Activated T-cell treated with anti-CD3 and anti-CD28 coated beads, Interleukin-2, amount 50 U/mL, for 4 hours (primary cell): ENCODE results near the gene CCDC102A. TPM values are rescaled to one million over a fixed set of nuclear protein-coding genes. Genes with fewer than 3 reads are reported as not detected.

ENCODE experiments used
- ATAC-seq, 2 donors: fragments of 200-7000 bp; cut with Tn5 transposase; one replicate each; pipeline ENCODE4 v1.10.0; 2021
- DNase-seq: peaks from one replicate; pipeline ENCODE4 v3.0.0-alpha.2; 2020
- H3K27me3 Mint-ChIP-seq: one replicate; pipeline ENCODE4 v1.8.0; 2021; ENCODE audit warnings: low read depth, mixed read lengths
- H3K36me3 Mint-ChIP-seq: one replicate; pipeline ENCODE4 v1.8.0; 2022; ENCODE audit warnings: mixed read lengths; ENCODE audit not compliant: insufficient read depth
- H3K4me1 Mint-ChIP-seq: one replicate; pipeline ENCODE4 v1.8.0; 2021; ENCODE audit warnings: low read depth, mixed read lengths
- H3K4me3 Mint-ChIP-seq: one replicate; pipeline ENCODE4 v1.8.0; 2021; ENCODE audit warnings: mild to moderate bottlenecking, moderate library complexity, mixed read lengths
- H3K9me3 Mint-ChIP-seq: one replicate; pipeline ENCODE4 v1.8.0; 2021; ENCODE audit warnings: mixed read lengths
- total RNA-seq, 3 donors: library from RNA; stranded (reverse); gene quantifications; one replicate each; pipeline ENCODE4 v1.2.1, GENCODE V29; 2021

Gene CCDC102A
- total RNA-seq, 3 donors from 2014 or later, result 4.6 to 8.9 (median 6.9) TPM

DNA sequence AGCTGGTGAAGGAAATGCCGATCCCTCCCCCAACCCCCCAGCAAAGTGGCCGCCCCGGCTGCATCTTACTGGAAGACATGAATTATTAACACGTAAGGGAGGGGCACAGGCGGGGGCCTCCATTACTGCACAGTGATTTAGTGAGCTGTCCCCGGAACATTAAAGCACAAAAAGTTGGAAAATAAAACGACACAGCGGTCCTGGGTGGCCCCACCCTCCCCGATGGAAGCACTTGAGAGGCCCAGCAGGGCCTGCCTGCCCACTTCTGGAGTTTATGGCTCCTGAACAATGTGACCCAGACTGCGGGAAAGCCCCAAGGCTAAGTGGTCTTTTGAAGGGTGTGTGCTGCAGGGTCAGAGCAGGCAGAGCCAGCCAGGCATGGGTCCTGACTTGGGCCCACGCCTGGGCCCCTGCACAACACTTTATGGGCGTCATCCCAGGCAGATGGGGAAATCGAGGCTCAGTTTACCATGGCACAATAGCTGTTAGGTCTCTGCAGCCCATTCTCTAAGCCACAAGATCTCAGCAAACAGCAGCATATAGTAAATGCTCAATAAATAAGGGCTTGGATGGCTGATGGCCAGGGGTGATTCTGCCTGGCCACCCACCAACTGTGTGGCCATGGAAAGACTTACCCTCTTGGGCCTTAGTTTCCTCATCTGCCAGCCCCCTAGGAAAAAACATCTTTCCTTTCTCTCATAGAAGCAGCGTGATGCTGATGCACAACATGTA is 22.8 kb downstream of the CCDC102A start:
- peaks cover 4% of the 10 kb centered on the region for H3K36me3 Mint-ChIP-seq
- no peaks in the 10 kb centered on the region for H3K4me1 Mint-ChIP-seq
- DNase-seq, result no peak
- H3K4me3 Mint-ChIP-seq, result no peak overlapping the region
- no peaks in the 10 kb centered on the region for H3K27me3 Mint-ChIP-seq
- no peaks in the 10 kb centered on the region for H3K9me3 Mint-ChIP-seq
- no peak for ATAC-seq

DNA sequence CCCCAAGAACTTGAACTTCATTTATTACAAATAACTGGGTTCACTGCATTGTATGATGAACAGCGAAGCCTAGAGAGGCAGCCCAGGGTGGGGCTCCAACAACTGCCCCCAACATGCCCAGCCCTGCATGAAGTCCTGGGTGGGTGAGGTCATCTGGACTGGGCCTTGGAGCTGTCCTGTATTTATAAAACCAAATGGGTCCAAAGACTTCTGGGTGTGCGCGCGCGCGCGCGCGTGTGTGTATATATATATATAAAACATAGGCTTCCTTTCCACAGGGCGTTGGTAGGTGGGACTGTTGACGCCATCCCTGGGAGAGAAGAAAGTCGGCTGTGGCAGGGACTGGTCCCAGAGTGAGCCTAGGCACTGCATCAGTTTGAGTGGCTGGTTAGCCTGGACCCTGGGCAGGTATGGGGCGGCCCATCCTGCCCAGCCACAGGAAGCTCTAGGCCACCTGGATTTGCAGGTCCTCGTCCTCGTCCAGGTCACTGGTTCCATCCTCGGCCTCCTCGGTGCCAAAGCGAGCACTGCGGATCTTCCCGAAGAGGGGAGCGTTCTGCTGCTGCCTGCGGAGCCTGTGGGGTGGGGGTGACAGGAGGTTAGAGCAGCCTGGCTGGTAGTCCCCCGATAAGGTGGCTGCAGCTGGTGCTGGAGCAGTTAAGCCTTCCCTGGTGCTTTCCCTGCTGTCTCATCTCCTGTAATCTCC is 23.9 kb downstream of the CCDC102A start:
- ATAC-seq, result no peak
- H3K4me1 Mint-ChIP-seq, result no peaks in the 10 kb centered on the region

GRCh38 chr16:57510016-57510871 is 26.1 kb downstream of the CCDC102A start:
- H3K9me3 Mint-ChIP-seq, result no peaks in the 10 kb centered on the region
- DNase-seq (no peak), ATAC-seq (no peak)
- H3K36me3 Mint-ChIP-seq, result peaks cover 3% of the 10 kb centered on the region
- H3K27me3 Mint-ChIP-seq, result no peaks in the 10 kb centered on the region
- H3K4me1 Mint-ChIP-seq, result no peaks in the 10 kb centered on the region
- no peak overlapping the region for H3K4me3 Mint-ChIP-seq

More for the DNA sequence above, 23.9 kb downstream of the CCDC102A start:
- H3K4me3 Mint-ChIP-seq, result no peak overlapping the region
- H3K36me3 Mint-ChIP-seq, result peaks cover 4% of the 10 kb centered on the region
- no peak for DNase-seq
- no peaks in the 10 kb centered on the region for H3K9me3 Mint-ChIP-seq
- H3K27me3 Mint-ChIP-seq, result no peaks in the 10 kb centered on the region

- ATAC-seq (no peak), DNase-seq (no peak)
- no peaks in the 10 kb centered on the region for H3K27me3 Mint-ChIP-seq
- H3K36me3 Mint-ChIP-seq, result no peaks in the 10 kb centered on the region
- no peak overlapping the region for H3K4me3 Mint-ChIP-seq
- no peaks in the 10 kb centered on the region for H3K4me1 Mint-ChIP-seq
- H3K9me3 Mint-ChIP-seq, result no peaks in the 10 kb centered on the region
Measured at GRCh38 chr16:57509231-57509923, 27.0 kb downstream of the CCDC102A start.

GRCh38 chr16:57508035-57508425 is 28.3 kb downstream of the CCDC102A start:
- H3K4me3 Mint-ChIP-seq, result no peak overlapping the region
- H3K27me3 Mint-ChIP-seq, result no peaks in the 10 kb centered on the region
- ATAC-seq (no peak), DNase-seq (no peak)
- no peaks in the 10 kb centered on the region for H3K4me1 Mint-ChIP-seq
- H3K36me3 Mint-ChIP-seq, result no peaks in the 10 kb centered on the region
- no peaks in the 10 kb centered on the region for H3K9me3 Mint-ChIP-seq

DNA sequence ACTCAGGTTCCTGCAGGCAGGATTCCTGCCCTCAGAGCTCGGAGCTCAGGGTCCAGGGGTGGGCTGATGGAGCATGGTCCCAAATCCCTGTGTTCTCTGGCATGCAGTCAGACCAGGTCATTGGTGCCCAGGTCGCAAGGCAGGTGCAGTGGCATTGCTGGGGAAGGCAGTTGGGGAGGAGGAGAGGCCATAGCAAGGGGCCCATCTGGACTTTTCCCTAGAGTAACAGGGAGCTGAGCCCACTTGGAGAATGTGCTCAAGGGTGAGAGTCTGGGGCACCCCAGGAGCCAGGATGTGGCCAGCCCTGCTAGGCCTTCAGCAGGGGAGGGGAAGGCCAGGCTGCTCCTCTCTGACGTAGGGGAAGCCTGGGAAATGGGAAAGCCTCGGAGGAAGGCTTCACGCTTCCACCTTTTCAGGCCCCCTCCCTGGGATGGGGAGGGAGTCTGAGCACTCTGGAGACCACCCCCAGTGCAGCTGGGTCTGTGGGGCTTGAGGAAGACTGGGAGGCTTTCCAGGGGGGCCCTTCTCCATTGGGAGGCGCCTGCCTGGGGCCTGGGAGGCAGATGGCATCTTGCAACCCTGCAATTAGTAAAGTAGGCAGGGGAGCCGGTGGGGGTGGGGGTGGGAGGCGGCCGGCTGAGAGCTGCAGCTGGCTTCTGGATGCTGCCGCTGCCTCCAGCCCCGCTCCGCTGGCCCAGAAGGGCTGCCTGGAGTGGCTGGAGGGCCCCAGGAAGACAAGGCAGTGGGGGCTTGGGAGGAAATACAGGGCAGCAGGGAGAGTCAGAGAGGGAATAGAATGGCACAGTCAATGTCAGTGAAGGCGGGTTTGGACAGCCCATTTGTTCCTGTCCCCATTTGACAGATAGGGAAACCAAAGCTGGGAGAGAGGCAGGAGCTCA is 29.0 kb downstream of the CCDC102A start:
- ATAC-seq (no peak), DNase-seq (no peak)
- Mint-ChIP-seq H3K36me3 (no peaks in the 10 kb centered on the region), H3K4me1 (no peaks in the 10 kb centered on the region), H3K9me3 (no peaks in the 10 kb centered on the region), H3K27me3 (no peaks in the 10 kb centered on the region), H3K4me3 (no peak overlapping the region)

DNA sequence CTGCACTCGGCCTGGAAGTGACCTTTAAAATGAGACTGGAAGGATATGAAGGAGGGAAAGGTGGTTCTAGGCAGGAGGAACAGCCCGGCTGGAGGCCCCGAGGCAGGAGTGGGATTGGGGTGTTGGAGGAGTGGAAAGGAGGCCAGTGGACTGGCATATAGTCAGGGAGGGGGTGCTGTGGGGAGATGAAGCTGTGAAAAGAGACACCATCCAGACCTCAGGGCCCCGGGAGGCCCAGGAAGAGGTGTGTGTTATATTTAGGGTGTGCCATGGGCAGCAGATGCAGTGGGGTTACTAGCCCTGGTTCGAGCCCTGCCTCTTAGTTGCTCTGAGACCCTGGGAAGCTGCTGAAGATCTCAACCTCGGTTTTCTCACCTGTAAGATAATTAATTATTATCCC is 31.2 kb downstream of the CCDC102A start:
- Mint-ChIP-seq H3K4me3 (no peak overlapping the region), H3K36me3 (no peaks in the 10 kb centered on the region), H3K4me1 (peaks cover 5% of the 10 kb centered on the region), H3K9me3 (no peaks in the 10 kb centered on the region), H3K27me3 (no peaks in the 10 kb centered on the region)
- no peak for DNase-seq
- no peak for ATAC-seq

DNA sequence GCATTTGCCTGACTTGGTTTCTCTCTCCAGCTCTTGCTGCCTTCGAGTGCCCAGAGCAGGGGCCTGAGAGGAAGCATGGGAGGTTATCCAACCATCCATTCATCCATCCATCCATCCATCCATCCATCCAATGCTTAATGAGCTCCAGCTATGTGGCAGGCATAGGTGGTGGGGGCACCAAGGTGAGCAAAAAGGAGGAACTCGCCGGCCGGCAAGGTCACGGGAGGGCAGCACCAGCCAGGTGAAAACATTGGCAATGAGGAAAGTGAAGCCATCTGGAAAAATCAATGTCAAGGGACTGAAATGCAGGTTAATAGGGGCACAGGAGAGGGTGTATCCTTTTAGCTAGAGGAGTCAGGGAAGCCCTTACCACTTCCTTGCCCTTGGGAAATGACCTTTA is 31.9 kb downstream of the CCDC102A start:
- DNase-seq (no peak), ATAC-seq (no peak)
- Mint-ChIP-seq H3K27me3 (no peaks in the 10 kb centered on the region), H3K4me1 (peaks cover 5% of the 10 kb centered on the region), H3K9me3 (no peaks in the 10 kb centered on the region), H3K4me3 (no peak overlapping the region), H3K36me3 (no peaks in the 10 kb centered on the region)

DNA sequence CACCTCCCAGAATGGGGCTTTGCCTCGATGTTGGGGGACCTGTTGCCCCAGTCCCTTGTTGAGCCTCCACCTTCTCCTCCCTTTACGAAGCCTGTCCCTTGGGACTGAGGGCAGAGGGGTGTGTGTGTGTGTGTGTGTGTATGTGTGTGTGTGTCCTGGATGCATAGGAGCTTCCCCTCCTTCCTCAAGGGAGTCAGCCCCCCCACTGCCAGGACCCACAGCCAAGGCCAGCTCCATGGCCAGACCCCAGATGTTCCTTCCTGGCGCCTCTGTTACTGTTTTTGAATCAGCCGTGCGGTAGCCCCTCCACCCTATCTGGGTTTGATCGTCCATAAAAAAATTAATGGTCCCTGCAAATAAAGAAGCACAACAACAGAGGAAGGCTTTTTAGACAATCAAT is 32.4 kb downstream of the CCDC102A start:
- Mint-ChIP-seq H3K36me3 (no peaks in the 10 kb centered on the region), H3K4me3 (no peak overlapping the region), H3K27me3 (no peaks in the 10 kb centered on the region), H3K4me1 (peaks cover 5% of the 10 kb centered on the region), H3K9me3 (no peaks in the 10 kb centered on the region)
- DNase-seq, result no peak
- ATAC-seq, result no peak

DNA sequence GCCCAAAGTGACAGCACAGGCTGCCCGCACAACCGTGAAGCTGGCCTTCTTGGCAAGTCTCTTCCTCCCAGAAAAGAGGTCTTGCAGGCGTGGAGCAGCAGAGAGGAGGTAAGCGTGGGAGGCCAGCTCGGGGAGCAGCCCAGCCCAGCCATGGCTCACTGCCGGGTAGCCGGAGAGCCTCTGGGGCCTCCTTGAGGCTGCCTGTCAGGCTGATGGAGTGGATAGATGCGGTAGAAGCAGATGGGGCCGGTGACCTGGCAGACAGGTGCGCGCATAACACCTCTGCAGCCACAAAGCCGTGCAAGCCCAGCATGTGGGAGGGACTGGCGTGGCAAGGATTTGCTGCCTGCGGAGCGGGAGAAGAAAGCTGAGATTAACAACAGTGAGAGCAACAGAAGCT is 33.0 kb downstream of the CCDC102A start:
- Mint-ChIP-seq H3K27me3 (no peaks in the 10 kb centered on the region), H3K36me3 (no peaks in the 10 kb centered on the region), H3K4me3 (no peak overlapping the region), H3K9me3 (no peaks in the 10 kb centered on the region), H3K4me1 (peaks cover 5% of the 10 kb centered on the region)
- ATAC-seq, result no peak
- DNase-seq, result no peak

DNA sequence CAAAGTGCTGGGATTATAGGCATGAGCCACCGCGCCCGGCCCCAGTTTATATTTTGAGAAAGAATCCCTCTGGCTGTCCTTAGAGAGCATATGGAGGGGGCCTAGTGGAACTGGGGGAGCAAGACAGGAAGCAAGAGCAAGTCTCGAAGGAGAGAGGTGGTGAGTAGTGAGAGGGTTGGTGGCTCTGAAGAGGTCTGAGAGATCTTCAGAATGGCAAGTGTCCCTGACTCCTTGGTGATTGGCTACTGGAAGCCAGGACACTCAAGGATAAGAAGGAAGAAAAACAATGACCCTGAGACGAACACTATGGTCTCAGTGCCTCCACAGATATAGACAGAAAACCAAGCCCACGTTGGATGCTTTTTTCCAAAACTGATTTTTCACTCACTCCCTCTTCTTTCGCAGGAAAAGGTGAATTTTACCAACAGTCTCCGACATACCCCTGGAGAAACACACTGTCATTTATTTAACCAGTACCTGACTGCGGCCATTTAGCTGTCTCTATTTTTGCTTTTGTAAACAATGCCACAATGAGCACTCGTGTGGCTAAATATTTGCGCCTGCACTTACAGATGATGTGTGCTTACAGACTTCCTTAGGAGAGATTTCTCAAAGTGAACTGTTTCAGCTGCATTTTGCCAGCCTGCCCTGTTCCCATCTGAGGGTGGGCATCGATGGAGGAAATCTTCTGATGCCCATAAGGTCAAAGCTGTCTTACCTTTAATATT is 34.2 kb downstream of the CCDC102A start:
- Mint-ChIP-seq H3K36me3 (no peaks in the 10 kb centered on the region), H3K4me3 (no peak overlapping the region), H3K27me3 (no peaks in the 10 kb centered on the region), H3K9me3 (no peaks in the 10 kb centered on the region), H3K4me1 (peaks cover 5% of the 10 kb centered on the region)
- no peak for DNase-seq
- ATAC-seq, result no peak

DNA sequence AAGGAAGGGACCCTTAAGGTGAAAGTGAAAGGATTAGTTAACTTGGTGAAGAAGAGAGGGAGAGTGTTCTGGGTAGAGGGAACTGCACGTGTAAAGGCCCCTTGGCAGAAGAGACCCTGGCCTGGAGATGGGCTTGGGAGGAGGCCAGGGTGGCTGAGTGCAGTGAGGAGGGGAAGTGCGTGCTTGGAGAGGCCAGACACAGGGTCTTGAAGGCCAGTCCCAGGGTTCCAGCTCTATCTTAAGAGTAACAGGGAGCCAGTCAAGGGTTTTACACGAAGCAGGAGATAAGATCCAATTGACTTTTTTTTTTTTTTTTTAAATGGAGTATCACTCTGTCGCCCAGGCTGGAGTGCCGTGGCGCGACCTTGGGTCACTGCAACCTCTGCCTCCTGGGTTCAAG is 34.9 kb downstream of the CCDC102A start:
- Mint-ChIP-seq H3K4me1 (peaks cover 5% of the 10 kb centered on the region), H3K27me3 (no peaks in the 10 kb centered on the region), H3K9me3 (no peaks in the 10 kb centered on the region), H3K36me3 (no peaks in the 10 kb centered on the region), H3K4me3 (no peak overlapping the region)
- no peak for DNase-seq
- no peak for ATAC-seq

GRCh38 chr16:57500578-57501111 is 35.7 kb downstream of the CCDC102A start:
- Mint-ChIP-seq H3K9me3 (no peaks in the 10 kb centered on the region), H3K4me3 (no peak overlapping the region), H3K27me3 (no peaks in the 10 kb centered on the region), H3K36me3 (no peaks in the 10 kb centered on the region), H3K4me1 (peaks cover 5% of the 10 kb centered on the region)
- DNase-seq (no peak), ATAC-seq (peak in 1 of 2 donors; percentile 18)
